HG03520 (cell line): ENCODE measurements around the gene MPO.

Source experiments
- ATAC-seq: cut with Tn5 transposase; IDR thresholded peaks from one replicate; pipeline ENCODE4 v1.9.1; 2021; ENCODE audit warnings: mild to moderate bottlenecking, moderate library complexity; ENCODE audit not compliant: unreplicated experiment

The MPO gene

GRCh38 chr17:58242171-58242784, 38.5 kb downstream of the MPO start:
- no peak for ATAC-seq

- ATAC-seq: no peak
Observed at GRCh38 chr17:58239987-58240386, 40.7 kb downstream of the MPO start.

- no peak for ATAC-seq
Observed at GRCh38 chr17:58238147-58238634, 42.5 kb downstream of the MPO start, which contains the start of gene LPO. TSS of gene LPO (plus strand) at chr17:58238584. CDS start at chr17:58242980, 4,396 bp downstream.

GRCh38 chr17:58236394-58236793, 44.3 kb downstream of the MPO start:
- no peak for ATAC-seq

- ATAC-seq: no peak
Observed at GRCh38 chr17:58235821-58236220, 44.9 kb downstream of the MPO start.

GRCh38 chr17:58234512-58234911, 46.2 kb downstream of the MPO start:
- no peak for ATAC-seq

GRCh38 chr17:58233543-58233942, 47.2 kb downstream of the MPO start:
- peak; percentile 46 for ATAC-seq

- peak; percentile 73 for ATAC-seq
Observed at GRCh38 chr17:58232707-58233156, 48.0 kb downstream of the MPO start.

- ATAC-seq: no peak
Observed at GRCh38 chr17:58231641-58232040, 49.1 kb downstream of the MPO start.

GRCh38 chr17:58229881-58230280, 50.9 kb downstream of the MPO start:
- ATAC-seq: no peak

- ATAC-seq: no peak
Observed at GRCh38 chr17:58229384-58229783, 51.4 kb downstream of the MPO start.

GRCh38 chr17:58228679-58229078, 52.1 kb downstream of the MPO start:
- ATAC-seq: no peak

GRCh38 chr17:58227733-58228132, 53.0 kb downstream of the MPO start:
- ATAC-seq: no peak

GRCh38 chr17:58224315-58224714, 56.4 kb downstream of the MPO start:
- ATAC-seq: no peak
